ENCODE measurements around the gene HIVEP3. TPM values are rescaled to one million over a fixed set of nuclear protein-coding genes. Genes with fewer than 3 reads are reported as not detected.

HIVEP3 gene
- total RNA-seq, 1 experiment from 2014 or later: 1.2 TPM

- H3K4me3 Mint-ChIP-seq (ENCODE audit: unreplicated experiment): no peak overlapping the region
- no peaks in the 10 kb centered on the region for H3K27me3 Mint-ChIP-seq (ENCODE audit: insufficient read depth, unreplicated experiment)
- no peak overlapping the region for H3K27ac Mint-ChIP-seq (ENCODE audit: low read depth, unreplicated experiment)
- intact Hi-C loops (cut with micrococcal nuclease): no loop called here
- BruUV-seq (replicated peaks): no TSS peak
- no peaks in the 10 kb centered on the region for H3K36me3 Mint-ChIP-seq (ENCODE audit: insufficient read depth, unreplicated experiment)
- ChIA-PET CTCF (no interaction called here), POLR2A (interaction anchor here (1.2 kb wide), 1 partner anchor 18 kb away, joined by 3 read pairs; no protein-coding TSS in a partner anchor)
- DNase-seq (ENCODE audit: unreplicated experiment): no peak
- H3K4me1 Mint-ChIP-seq (ENCODE audit: insufficient read depth, unreplicated experiment): peaks cover 5% of the 10 kb centered on the region
- TF ChIP-seq CTCF (IDR thresholded peaks at IDR 0.05; ENCODE audit: unreplicated experiment): no peak
- H3K9me3 Mint-ChIP-seq (ENCODE audit: unreplicated experiment): no peaks in the 10 kb centered on the region
Measured at GRCh38 chr1:41691424-41691823, 227.3 kb downstream of the HIVEP3 start.

GRCh38 chr1:41690331-41690730 lies 228.4 kb downstream of the HIVEP3 start:
- Mint-ChIP-seq H3K36me3 (ENCODE audit: insufficient read depth, unreplicated experiment) (no peaks in the 10 kb centered on the region), H3K4me3 (ENCODE audit: unreplicated experiment) (no peak overlapping the region), H3K27ac (ENCODE audit: low read depth, unreplicated experiment) (no peak overlapping the region), H3K9me3 (ENCODE audit: unreplicated experiment) (no peaks in the 10 kb centered on the region), H3K4me1 (ENCODE audit: insufficient read depth, unreplicated experiment) (peaks cover 5% of the 10 kb centered on the region), H3K27me3 (ENCODE audit: insufficient read depth, unreplicated experiment) (no peaks in the 10 kb centered on the region)
- no TSS peak for BruUV-seq (replicated peaks)
- TF ChIP-seq CTCF (IDR thresholded peaks at IDR 0.05; ENCODE audit: unreplicated experiment): no peak
- ChIA-PET CTCF (no interaction called here), POLR2A (interaction anchor here (1.2 kb wide), 1 partner anchor 19 kb away, joined by 3 read pairs; no protein-coding TSS in a partner anchor)
- no peak for DNase-seq (ENCODE audit: unreplicated experiment)
- intact Hi-C loops (cut with micrococcal nuclease): no loop called here

GRCh38 chr1:41689558-41689981 lies 229.2 kb downstream of the HIVEP3 start:
- no peaks in the 10 kb centered on the region for H3K27me3 Mint-ChIP-seq (ENCODE audit: insufficient read depth, unreplicated experiment)
- no TSS peak for BruUV-seq (replicated peaks)
- TF ChIP-seq CTCF (IDR thresholded peaks at IDR 0.05; ENCODE audit: unreplicated experiment): no peak
- no peak overlapping the region for H3K4me3 Mint-ChIP-seq (ENCODE audit: unreplicated experiment)
- H3K27ac Mint-ChIP-seq (ENCODE audit: low read depth, unreplicated experiment): no peak overlapping the region
- peaks cover 5% of the 10 kb centered on the region for H3K4me1 Mint-ChIP-seq (ENCODE audit: insufficient read depth, unreplicated experiment)
- H3K9me3 Mint-ChIP-seq (ENCODE audit: unreplicated experiment): no peaks in the 10 kb centered on the region
- DNase-seq (ENCODE audit: unreplicated experiment): no peak
- H3K36me3 Mint-ChIP-seq (ENCODE audit: insufficient read depth, unreplicated experiment): no peaks in the 10 kb centered on the region
- intact Hi-C loops (cut with micrococcal nuclease): no loop called here
- CTCF ChIA-PET: interaction anchor here (0.5 to 0.9 kb wide), 2 partner anchors 9 to 11 kb away, joined by 3 read pairs; no protein-coding TSS in a partner anchor
- POLR2A ChIA-PET: no interaction called here

- Mint-ChIP-seq H3K4me1 (ENCODE audit: insufficient read depth, unreplicated experiment) (peaks cover 5% of the 10 kb centered on the region), H3K9me3 (ENCODE audit: unreplicated experiment) (no peaks in the 10 kb centered on the region), H3K36me3 (ENCODE audit: insufficient read depth, unreplicated experiment) (no peaks in the 10 kb centered on the region), H3K4me3 (ENCODE audit: unreplicated experiment) (no peak overlapping the region), H3K27me3 (ENCODE audit: insufficient read depth, unreplicated experiment) (no peaks in the 10 kb centered on the region), H3K27ac (ENCODE audit: low read depth, unreplicated experiment) (no peak overlapping the region)
- BruUV-seq (replicated peaks): no TSS peak
- intact Hi-C loops (cut with micrococcal nuclease): no loop called here
- no peak for DNase-seq (ENCODE audit: unreplicated experiment)
- TF ChIP-seq CTCF (IDR thresholded peaks at IDR 0.05; ENCODE audit: unreplicated experiment): no peak
- POLR2A ChIA-PET: no interaction called here
- CTCF ChIA-PET: interaction anchor here (0.5 to 0.9 kb wide), 3 partner anchors 8 to 27 kb away, joined by 3 to 4 read pairs (median 3); no protein-coding TSS in a partner anchor
Measured at GRCh38 chr1:41689139-41689538, 229.6 kb downstream of the HIVEP3 start.

Measured in MCF 10A (cell line).